NK-92 (cell line): Measurements from ENCODE around the gene TNS3.

ENCODE experiments used
- DNase-seq: peaks from one replicate; lab custom pipeline; 2025; ENCODE audit not compliant: unreplicated experiment; lab: John Stamatoyannopoulos, UW

Gene TNS3

DNA sequence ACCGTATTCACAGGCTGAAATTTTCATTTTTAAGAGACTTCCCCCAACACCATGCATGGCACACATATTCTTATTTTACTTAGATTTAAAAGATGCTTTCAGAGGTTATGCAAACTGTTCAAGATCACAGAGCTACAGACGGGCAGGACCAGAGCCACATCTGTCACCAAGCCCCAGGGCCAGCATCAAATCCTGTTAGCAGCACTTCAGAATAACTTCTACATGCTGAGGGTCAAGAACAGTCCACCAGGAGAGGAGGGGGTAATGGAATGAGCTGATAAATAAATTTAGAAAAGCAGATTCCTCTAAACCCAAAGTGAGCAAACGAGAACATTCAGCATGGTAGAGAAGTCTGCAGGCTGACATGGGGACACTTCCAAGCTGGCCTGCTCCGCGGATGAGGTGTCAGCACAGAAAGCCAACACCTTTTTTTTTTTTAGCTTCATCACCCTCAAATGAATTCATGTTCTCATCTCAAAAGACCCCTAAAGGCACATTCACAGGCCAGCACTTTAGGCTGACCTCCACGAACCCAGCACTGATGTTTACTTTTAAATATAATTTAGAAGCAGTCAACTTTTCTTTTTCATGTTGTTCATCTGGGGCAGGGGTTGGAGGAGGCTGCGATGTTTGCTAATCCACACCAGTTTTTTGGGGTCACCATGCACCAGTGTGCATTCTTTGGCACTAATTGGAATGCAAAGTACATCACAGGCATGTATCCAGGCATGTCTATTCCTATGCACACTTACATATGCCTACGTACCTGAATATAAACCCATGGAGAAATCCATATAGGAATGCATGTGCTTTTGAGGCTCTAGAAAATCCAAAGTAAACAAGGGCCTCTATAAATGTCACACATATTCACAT is 249.0 kb downstream of the TNS3 start:
- no peak for DNase-seq

DNA sequence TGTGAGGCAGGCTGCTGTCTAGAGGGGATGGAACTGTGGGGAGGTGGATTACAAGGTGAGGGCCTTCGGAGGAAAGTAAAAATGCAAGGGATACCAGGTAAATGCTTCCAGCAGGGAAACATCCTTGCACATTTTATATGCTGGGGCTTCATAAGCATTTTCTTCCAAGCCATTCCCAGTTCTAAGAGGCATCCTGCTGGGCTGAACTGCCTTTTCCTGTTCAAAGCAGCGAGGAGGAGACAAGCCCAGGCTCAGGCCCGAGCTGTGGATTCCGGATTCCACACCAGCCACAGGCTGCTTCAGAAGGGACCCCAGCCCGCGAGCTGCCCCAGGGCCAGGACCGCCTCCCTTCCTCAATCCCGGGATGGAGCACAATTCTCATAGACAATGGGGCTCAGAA is 249.7 kb downstream of the TNS3 start:
- DNase-seq = no peak

- DNase-seq = no peak
These were observed 250.7 kb downstream of the TNS3 start for GRCh38 chr7:47331179-47331565.

- DNase-seq = no peak
These were observed 251.2 kb downstream of the TNS3 start for GRCh38 chr7:47330561-47331178.

DNA sequence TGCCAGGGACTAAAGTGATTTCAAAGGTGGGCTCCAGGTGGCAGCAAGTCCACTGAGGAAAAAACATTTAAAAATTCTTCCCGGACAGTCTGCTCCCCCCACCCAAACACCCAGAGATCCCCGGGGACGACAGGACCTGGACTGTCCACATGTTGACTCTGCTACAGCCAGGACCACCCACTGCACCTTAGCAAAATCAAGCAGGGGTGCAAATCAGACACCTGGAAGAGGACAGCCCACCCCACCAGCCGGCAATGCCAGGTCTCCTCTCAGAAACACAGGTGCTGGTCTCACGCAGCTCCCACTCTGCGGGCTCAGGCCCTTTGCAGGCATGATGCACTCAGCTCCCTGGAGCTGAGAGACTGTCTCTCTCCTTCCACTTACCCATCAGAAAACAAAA is 251.9 kb downstream of the TNS3 start:
- DNase-seq = no peak

- no peak for DNase-seq
These were observed 252.5 kb downstream of the TNS3 start for GRCh38 chr7:47329320-47329926.

- no peak for DNase-seq
These were observed 253.3 kb downstream of the TNS3 start for GRCh38 chr7:47328392-47329319.

DNA sequence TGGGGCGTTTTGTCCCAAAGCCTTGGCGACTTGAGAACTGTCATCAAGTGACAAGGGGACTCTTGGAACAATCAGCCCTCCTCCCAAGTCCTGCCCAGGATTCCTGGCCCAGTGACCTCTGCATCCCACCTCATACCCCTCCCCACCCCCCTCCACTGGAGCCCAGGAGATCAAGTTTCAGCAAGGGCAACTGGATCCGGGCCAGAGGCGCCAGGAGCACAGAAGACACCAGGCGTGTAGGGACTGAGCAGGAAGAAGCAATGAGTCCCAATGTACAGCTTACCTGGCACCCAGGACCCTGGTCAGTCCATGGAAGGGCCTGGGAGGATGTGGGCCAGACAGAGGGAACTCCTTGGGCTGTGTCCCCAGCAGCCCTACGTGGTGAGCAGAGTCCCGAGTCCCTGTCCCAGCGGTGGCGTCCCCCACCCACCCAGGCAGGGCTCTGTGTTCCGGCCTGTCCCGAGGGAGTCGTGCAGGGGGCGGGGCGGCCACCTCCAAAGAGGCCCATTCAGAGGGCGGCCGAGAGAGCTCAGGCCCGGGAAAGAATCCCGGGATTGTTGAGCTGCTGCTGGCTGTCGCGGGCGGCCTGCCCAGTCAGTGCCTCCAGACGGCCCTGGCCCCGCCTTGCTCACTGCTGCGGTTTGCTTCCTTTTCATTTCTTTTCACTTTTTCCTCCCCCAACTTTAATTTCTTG is 254.1 kb downstream of the TNS3 start:
- DNase-seq = no peak

- DNase-seq = no peak
These were observed 254.6 kb downstream of the TNS3 start for GRCh38 chr7:47327346-47327697.

DNA sequence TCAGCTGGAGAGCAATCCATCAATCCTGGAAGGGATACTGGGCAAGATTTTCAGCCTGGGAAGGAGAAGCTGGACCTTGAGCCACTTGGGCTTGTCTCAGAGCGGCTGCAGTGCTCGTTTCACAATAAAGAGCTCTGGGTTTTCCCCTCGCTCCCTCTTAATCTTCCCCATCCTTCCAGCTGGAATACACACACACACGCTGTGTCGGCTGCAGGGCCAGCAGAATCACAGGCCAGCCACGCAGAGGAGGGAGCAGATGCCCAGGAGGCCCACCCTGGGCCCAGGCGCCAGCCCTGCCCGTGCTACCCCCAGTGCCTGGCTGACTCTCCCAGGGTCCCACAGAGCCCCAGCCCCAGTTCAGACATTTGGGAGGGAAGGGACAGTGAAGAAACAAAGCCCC is 255.1 kb downstream of the TNS3 start:
- no peak for DNase-seq

DNA sequence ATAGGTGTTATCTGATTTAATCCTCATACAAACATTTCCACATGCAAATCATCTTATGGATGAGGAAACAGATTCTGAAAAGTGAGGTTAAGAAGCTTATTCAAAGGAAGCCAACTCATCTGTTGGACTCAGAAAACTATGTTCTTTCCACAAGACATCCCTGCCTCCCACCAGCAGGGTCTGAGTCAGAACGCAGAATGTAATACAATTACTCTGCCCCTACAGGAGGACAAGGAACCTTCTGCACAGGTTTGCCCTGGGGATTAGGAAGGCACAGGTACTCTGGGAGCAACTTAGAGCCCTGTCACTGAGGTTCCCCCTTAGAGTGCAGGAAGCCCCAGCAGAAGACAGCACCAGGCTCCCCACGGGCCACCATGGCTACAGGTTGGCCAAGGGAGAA is 255.7 kb downstream of the TNS3 start:
- DNase-seq = no peak

DNA sequence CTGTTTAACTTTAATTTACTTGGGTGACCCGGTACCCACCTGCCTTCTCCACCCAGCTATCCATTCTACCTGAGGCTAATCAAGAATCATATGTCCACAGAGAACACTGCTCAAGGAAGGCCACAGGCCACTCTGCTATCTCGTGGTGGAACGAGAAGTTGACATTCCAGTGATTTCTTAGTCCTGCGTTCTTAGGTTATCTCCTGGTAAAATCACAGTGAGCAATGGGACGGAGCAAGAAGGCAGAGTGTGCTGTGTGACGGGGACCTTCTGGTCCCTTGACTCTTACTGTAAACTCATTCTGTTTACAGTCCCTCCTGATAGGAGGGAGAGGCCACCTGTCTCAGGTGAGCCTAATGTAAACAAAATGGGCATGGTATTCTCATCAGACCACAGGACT is 256.6 kb downstream of the TNS3 start:
- DNase-seq = no peak

- DNase-seq = no peak
These were observed 258.0 kb downstream of the TNS3 start for GRCh38 chr7:47323904-47324303.

GRCh38 chr7:47322731-47323130 is 259.2 kb downstream of the TNS3 start:
- no peak for DNase-seq

DNA sequence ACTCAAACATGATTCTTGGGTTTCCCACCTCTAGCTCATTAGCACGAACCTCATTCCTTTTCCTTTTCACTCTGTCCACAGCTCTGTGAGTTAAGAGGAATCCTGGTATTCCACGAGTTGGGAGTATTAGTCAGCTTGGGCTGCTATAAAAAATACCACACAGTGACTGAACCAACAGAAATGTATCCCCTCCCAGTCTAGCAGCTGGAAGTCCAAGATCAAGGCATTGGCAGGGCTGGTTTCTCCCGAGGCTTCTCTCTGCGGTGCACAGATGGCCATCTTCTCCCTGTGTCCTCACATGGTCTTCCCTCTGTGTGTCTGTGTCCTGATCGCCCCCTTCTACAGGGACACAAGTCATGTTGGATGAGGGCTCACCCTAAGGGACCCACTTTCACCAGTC is 261.6 kb downstream of the TNS3 start:
- no peak for DNase-seq

DNA sequence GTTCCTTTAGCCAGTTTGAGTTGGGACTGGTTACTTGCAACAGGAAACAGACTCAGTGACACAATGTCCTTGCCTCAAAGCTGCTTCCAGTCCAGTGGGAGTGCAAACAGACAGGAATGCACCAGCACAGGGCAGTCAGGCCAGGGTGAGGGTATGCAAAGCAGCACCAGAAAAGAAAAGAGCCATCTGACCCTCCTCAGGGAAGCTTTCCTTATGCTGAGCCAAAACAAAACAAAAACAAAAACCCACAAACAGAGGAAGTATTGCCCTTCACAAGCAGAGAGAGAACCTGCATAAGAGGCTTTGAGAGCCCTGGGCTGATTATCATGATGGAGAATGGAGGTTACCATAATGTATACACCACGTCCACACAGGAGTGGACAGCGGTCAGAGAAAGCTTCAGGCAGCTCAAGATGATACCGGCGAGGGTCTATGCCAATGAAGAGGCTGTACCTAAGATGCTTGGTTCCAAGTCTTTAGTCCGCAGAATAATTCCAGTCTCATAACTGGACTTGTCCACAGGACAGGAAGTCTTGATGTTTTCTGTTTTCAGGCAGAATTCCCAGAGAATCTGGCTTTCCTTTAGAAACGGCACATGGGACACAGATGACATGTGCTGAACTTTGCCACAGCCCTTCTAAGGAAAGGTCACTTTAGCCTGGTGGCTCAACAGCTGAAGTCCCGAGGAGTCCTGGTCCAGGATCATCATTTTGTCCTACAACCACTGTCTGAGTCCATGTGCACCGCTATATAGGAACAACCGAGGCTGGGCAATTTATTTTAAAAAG is 263.3 kb downstream of the TNS3 start:
- no peak for DNase-seq

DNA sequence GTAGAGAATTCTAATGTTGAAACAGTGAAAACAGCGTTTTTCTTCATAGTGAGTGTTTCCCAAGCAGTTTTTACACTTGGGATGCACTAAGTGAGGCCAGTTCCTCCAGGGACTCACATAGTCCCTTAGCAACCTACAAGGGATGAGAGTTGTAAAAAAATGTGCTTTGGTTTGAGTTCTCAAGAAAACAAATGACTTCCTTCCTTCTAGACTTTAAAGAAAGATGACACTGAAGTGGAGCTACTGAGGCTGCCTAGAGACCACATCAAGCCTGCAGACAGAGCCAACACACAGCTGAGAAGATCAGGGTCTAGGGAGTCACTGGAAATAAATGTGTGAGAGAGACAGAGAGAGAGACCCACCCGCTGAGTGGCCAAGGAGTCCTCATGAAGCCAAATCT is 264.4 kb downstream of the TNS3 start:
- DNase-seq = no peak

GRCh38 chr7:47314728-47315607 is 266.9 kb downstream of the TNS3 start:
- DNase-seq = no peak

DNA sequence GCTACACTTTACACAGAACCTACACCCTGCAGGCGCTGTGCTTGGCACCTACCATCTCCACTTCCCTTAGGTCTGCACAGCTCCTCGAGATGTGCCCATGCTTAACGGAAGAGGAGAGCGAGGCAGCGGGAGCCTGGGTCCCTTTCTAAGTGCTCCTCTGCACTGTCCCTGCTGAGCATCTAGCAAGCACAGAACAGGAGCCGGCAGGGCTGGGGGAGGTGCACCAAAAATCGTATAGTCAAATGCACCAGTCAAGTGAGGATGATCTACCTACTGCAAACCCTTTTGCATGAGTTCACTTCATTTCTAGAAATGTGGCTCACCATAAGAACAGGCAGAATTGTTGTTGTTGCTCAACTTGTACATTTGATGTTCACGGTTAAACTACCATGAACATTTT is 267.7 kb downstream of the TNS3 start:
- DNase-seq = no peak
